ENCODE data around the gene SLC27A5. TPM values are rescaled to one million over a fixed set of nuclear protein-coding genes. Genes with fewer than 3 reads are reported as not detected.

The SLC27A5 gene
- total and polyA plus RNA-seq, 9 of the 15 experiments (the other 6 are each of a cell fraction or from before 2014, with no cell fraction given), result 42.2 to 318 (median 64.7) TPM

DNA sequence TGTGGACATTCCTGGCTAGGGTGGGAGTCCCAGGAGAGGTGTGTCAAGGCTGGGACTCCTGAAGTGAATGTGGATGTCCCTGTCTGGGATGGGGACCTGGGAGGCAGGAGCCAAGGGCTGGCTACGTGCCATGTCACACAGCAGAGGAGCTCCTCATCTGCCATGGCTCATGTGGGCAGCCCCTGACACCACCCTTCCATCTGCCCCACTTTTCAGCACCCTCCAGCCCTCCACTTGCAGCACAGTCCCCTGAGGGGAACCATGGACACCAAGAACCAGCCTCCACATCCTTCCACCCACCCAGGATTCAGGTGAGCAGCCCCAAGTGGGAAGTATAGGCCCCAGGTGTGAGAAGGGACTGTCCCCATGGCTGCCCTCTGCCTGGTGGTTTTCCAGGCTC, 33.9 kb downstream of the SLC27A5 start:
- peaks cover 40% of the 10 kb centered on the region; the same call in 2 of the 3 replicates for H3K36me3 ChIP-seq (ENCODE audit: control insufficient read depth, insufficient read depth, low read length)
- no peak overlapping the region for H3K4me3 ChIP-seq
- H3K4me2 ChIP-seq (ENCODE audit: insufficient read depth, low read length), result no peak overlapping the region
- H2AFZ ChIP-seq (ENCODE audit: low read depth, low read length), result no peak overlapping the region
- H3K27ac ChIP-seq (ENCODE audit: extremely low read depth, low read depth, low read length), result no peak overlapping the region
- H3K9me3 ChIP-seq (replicated peaks; ENCODE audit: control insufficient read depth, insufficient read depth, low read depth, low read length), result no peaks in the 10 kb centered on the region
- in situ Hi-C loops (cut with MboI), result no loop called here
- intact Hi-C loops (cut with micrococcal nuclease), result loop anchor here (5.0 kb wide), 2 partner anchors 151 to 296 kb away; partner anchors contain the start of genes ZNF274 and ZSCAN22
- 0 out of 2 replicates have a peak, but pooled peaks cover 8% of the 10 kb centered on the region for H4K20me1 ChIP-seq (replicated peaks; ENCODE audit: control insufficient read depth, insufficient read depth, low read length)
- H3K9ac ChIP-seq (ENCODE audit: insufficient read depth in 1 of 2, low read depth in 2 of 2, low read length in 2 of 2), result peak overlapping the region in 1 of 2 experiments; percentile 65; a peak in 1 of 4 replicates
- DNase-seq (ENCODE audit: extremely low read depth in 1 of 4, low spot score in 3 of 4) (no peak), ATAC-seq (no peak), FAIRE-seq (no peak)
- no TSS peak for BruUV-seq (replicated peaks)
- WGBS (ENCODE audit: insufficient coverage, low coverage, missing lambda C conversion rate), result 91% methylated on average over 1 of the region's 1 CpG
- peaks cover 26 to 52% of the 10 kb centered on the region in 2 experiments for H3K4me1 ChIP-seq (replicated peaks in 1 of 2; ENCODE audit: control insufficient read depth in 2 of 2, insufficient read depth in 2 of 2, low read length in 2 of 2)
- H3K27me3 ChIP-seq (ENCODE audit: control insufficient read depth in 2 of 2, insufficient read depth in 2 of 2, low read length in 2 of 2), result no peaks in the 10 kb centered on the region
- ChIA-PET CTCF (ENCODE audit: low intra/inter-chr PET ratio) (no interaction called here), POLR2A (interaction anchor here (2.1 kb wide), 1 partner anchor 12 kb away, joined by 7 read pairs; no protein-coding TSS in a partner anchor)
- H3K9me1 ChIP-seq (ENCODE audit: control insufficient read depth, insufficient read depth, low read length), result no peaks in the 10 kb centered on the region
- H3K79me2 ChIP-seq (ENCODE audit: control insufficient read depth, insufficient read depth, low read length), result no peaks in the 10 kb centered on the region
- TF ChIP-seq ZNF184 (CRISPR knock-in tag; IDR thresholded peaks at IDR 0.05) (no peak), ILK (tag; IDR thresholded peaks at IDR 0.05; ENCODE audit: borderline replicate concordance, low read depth) (no peak), ZNF507 (tag; conservative IDR thresholded peaks at IDR 0.05) (no peak), ZNF717 (CRISPR knock-in tag; IDR thresholded peaks at IDR 0.05) (no peak), MAFG (tag; conservative IDR thresholded peaks at IDR 0.05) (no peak), CHD1 (IDR thresholded peaks at IDR 0.05; ENCODE audit: low read length) (no peak), ZNF212 (CRISPR knock-in tag; IDR thresholded peaks at IDR 0.05) (no peak), KAT2B (IDR thresholded peaks at IDR 0.05; ENCODE audit: low read depth, low read length) (no peak), ZNF785 (CRISPR knock-in tag; IDR thresholded peaks at IDR 0.05) (no peak), ATF7 (IDR thresholded peaks at IDR 0.05) (no peak)
- TF ChIP-seq, protein P1, sequence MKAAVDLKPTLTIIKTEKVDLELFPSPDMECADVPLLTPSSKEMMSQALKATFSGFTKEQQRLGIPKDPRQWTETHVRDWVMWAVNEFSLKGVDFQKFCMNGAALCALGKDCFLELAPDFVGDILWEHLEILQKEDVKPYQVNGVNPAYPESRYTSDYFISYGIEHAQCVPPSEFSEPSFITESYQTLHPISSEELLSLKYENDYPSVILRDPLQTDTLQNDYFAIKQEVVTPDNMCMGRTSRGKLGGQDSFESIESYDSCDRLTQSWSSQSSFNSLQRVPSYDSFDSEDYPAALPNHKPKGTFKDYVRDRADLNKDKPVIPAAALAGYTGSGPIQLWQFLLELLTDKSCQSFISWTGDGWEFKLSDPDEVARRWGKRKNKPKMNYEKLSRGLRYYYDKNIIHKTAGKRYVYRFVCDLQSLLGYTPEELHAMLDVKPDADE (conservative IDR thresholded peaks at IDR 0.05; ENCODE audit: control insufficient read depth, low read depth, low read length), result no peak
- TF ChIP-seq, protein P2, sequence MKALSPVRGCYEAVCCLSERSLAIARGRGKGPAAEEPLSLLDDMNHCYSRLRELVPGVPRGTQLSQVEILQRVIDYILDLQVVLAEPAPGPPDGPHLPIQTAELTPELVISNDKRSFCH (CRISPR knock-in tag; IDR thresholded peaks at IDR 0.05), result no peak
- TF ChIP-seq, protein P2 (tag; IDR thresholded peaks at IDR 0.05), result no peak
- TF ChIP-seq, protein P3, sequence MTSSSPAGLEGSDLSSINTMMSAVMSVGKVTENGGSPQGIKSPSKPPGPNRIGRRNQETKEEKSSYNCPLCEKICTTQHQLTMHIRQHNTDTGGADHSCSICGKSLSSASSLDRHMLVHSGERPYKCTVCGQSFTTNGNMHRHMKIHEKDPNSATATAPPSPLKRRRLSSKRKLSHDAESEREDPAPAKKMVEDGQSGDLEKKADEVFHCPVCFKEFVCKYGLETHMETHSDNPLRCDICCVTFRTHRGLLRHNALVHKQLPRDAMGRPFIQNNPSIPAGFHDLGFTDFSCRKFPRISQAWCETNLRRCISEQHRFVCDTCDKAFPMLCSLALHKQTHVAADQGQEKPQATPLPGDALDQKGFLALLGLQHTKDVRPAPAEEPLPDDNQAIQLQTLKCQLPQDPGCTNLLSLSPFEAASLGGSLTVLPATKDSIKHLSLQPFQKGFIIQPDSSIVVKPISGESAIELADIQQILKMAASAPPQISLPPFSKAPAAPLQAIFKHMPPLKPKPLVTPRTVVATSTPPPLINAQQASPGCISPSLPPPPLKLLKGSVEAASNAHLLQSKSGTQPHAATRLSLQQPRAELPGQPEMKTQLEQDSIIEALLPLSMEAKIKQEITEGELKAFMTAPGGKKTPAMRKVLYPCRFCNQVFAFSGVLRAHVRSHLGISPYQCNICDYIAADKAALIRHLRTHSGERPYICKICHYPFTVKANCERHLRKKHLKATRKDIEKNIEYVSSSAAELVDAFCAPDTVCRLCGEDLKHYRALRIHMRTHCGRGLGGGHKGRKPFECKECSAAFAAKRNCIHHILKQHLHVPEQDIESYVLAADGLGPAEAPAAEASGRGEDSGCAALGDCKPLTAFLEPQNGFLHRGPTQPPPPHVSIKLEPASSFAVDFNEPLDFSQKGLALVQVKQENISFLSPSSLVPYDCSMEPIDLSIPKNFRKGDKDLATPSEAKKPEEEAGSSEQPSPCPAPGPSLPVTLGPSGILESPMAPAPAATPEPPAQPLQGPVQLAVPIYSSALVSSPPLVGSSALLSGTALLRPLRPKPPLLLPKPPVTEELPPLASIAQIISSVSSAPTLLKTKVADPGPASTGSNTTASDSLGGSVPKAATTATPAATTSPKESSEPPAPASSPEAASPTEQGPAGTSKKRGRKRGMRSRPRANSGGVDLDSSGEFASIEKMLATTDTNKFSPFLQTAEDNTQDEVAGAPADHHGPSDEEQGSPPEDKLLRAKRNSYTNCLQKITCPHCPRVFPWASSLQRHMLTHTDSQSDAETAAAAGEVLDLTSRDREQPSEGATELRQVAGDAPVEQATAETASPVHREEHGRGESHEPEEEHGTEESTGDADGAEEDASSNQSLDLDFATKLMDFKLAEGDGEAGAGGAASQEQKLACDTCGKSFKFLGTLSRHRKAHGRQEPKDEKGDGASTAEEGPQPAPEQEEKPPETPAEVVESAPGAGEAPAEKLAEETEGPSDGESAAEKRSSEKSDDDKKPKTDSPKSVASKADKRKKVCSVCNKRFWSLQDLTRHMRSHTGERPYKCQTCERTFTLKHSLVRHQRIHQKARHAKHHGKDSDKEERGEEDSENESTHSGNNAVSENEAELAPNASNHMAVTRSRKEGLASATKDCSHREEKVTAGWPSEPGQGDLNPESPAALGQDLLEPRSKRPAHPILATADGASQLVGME (CRISPR knock-in tag; IDR thresholded peaks at IDR 0.05), result no peak
- TF ChIP-seq, protein P4, sequence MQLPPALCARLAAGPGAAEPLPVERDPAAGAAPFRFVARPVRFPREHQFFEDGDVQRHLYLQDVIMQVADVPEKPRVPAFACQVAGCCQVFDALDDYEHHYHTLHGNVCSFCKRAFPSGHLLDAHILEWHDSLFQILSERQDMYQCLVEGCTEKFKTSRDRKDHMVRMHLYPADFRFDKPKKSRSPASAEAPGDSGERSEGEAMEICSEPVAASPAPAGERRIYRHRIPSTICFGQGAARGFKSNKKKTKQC (CRISPR knock-in tag; IDR thresholded peaks at IDR 0.05), result no peak

All from K562 (cell line).